Activated naive CD4-positive, alpha-beta T cell treated with anti-CD3 and anti-CD28 coated beads, Interleukin-2, amount 10 ng/mL, durations not matched to agents 7 days and 5 days (primary cell): ENCODE data around the gene KRTAP10-1.

Experiments
- CTCF ChIA-PET: fragments of 350-600 bp; sonication (Branson Sonifier 250); formaldehyde crosslinking; loops from one replicate; lab custom pipeline; 2021; ENCODE audit warnings: antibody characterized with exemption; lab: Charles Lee
- DNase-seq: peaks from one replicate; pipeline ENCODE4 v3.0.0-alpha.2; 2020
- H3K27ac Mint-ChIP-seq: one replicate; pipeline ENCODE4 v1.8.0; 2021; ENCODE audit warnings: mild to moderate bottlenecking, moderate library complexity, mixed read lengths
- H3K27me3 Mint-ChIP-seq: one replicate; pipeline ENCODE4 v1.8.0; 2021; ENCODE audit warnings: mild to moderate bottlenecking, mixed read lengths
- H3K36me3 Mint-ChIP-seq: one replicate; pipeline ENCODE4 v1.8.0; 2021; ENCODE audit warnings: mixed read lengths
- H3K4me1 Mint-ChIP-seq: one replicate; pipeline ENCODE4 v1.8.0; 2021; ENCODE audit warnings: mixed read lengths
- H3K4me3 Mint-ChIP-seq: one replicate; pipeline ENCODE4 v1.8.0; 2021; ENCODE audit warnings: mild to moderate bottlenecking, moderate library complexity, mixed read lengths
- H3K9me3 Mint-ChIP-seq: one replicate; pipeline ENCODE4 v1.8.0; 2021; ENCODE audit warnings: mixed read lengths

The KRTAP10-1 gene

DNA sequence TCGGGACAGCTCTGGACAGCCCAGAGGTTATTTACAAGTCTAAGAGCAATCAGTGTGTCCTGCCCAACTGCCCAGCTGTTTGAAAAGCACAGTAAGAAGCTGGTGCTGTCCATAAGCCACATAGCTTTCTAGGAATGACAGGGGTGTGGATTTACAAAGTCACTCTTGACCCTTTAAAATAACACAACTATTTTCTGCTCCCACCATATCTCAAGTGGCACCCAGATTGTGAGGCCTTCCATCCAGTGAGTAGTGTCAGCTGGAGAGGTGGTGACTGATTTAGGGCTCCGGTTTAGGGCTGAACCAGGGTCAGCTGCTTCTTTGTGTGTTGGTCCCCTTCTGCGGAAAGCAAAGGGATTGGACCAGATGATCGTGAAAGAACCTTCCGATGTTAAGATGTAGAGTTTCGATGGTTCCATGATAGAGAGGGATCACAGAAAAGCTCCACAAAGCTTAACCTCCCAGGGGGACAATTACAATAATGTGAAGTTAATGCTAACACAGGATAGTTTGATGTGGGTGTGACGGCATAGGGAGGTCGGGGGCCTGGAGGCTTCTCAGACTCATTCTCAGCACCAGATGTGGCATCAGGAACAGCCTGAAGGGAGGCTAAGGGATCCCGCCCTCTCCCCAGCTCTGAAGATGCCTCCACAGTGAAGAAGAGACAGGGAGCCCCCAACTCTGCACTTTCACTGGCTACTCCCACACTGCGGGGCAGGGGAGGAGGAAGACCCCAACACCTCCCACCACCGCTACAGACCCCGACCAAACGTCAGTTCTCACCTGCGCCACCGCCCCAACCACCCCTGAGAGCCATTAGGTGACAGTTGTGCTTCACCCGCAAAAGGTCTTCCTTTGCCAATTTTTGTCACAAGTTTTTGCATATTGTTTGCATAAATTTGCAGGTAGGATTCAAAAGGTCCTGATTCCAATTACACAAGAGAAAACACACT, 44.1 kb downstream of the KRTAP10-1 start:
- H3K27ac Mint-ChIP-seq: no peak overlapping the region
- H3K36me3 Mint-ChIP-seq: peaks cover 14% of the 10 kb centered on the region
- no peak for DNase-seq
- peaks cover 56% of the 10 kb centered on the region for H3K27me3 Mint-ChIP-seq
- no peak overlapping the region for H3K4me3 Mint-ChIP-seq
- peaks cover 20% of the 10 kb centered on the region for H3K9me3 Mint-ChIP-seq
- CTCF ChIA-PET: interaction anchor here (1.1 to 1.3 kb wide), 3 partner anchors 14 to 298 kb away, joined by 4 read pairs; no protein-coding TSS in a partner anchor
- H3K4me1 Mint-ChIP-seq: peaks cover 12% of the 10 kb centered on the region

DNA sequence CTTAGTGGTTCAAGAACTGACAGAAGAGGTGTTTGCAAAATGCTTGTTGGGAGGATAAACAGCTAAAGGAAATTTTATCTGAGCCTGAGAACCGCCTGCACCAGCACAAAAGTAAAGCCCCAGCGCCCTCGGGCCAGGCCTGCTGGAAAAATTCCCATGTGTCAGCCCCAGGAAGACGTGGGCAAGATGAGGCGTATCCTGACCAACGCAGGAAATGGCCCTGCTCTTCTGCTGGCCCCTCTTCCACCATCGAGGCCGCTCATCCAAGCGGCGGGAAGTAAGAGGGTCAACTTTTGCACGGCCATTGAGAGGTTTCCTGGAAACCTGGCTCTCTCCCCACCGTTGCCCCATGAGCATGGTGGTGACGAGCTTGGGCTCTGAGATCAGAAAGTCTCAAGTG, 45.0 kb downstream of the KRTAP10-1 start:
- Mint-ChIP-seq H3K27me3 (peaks cover 61% of the 10 kb centered on the region), H3K9me3 (peaks cover 20% of the 10 kb centered on the region)

DNA sequence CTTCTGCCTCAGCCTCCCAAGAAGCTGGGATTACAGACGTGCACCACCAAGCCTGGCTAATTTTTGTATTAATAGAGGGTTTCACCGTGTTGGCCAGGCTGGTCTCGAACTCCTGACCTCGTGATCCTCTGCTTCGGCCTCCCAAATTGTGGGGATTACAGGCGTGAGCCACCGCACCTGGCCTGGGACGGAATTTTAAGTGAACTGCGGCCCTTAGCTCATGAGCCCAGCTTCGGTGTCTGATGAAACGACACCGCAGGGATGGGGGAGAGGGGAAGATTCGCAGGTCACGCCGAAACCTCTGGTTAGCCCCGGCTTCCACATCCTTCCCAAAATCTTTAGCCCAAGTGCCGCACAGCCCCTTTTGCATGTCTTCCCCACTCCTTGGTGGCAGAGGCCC, 45.6 kb downstream of the KRTAP10-1 start:
- DNase-seq: no peak
- CTCF ChIA-PET: interaction anchor here (0.5 to 0.6 kb wide), 2 partner anchors 9 to 1931 kb away, joined by 3 read pairs; no protein-coding TSS in a partner anchor
- H3K4me3 Mint-ChIP-seq: no peak overlapping the region
- H3K9me3 Mint-ChIP-seq: peaks cover 20% of the 10 kb centered on the region
- H3K36me3 Mint-ChIP-seq: peaks cover 14% of the 10 kb centered on the region
- peaks cover 61% of the 10 kb centered on the region for H3K27me3 Mint-ChIP-seq
- no peak overlapping the region for H3K27ac Mint-ChIP-seq
- H3K4me1 Mint-ChIP-seq: peaks cover 12% of the 10 kb centered on the region

More for the DNA sequence above, 45.0 kb downstream of the KRTAP10-1 start:
- no peak overlapping the region for H3K4me3 Mint-ChIP-seq
- no peak for DNase-seq
- no peak overlapping the region for H3K27ac Mint-ChIP-seq
- CTCF ChIA-PET: interaction anchor here (0.5 to 1.1 kb wide), 2 partner anchors 15 to 1931 kb away, joined by 3 to 4 read pairs; no protein-coding TSS in a partner anchor
- H3K36me3 Mint-ChIP-seq: peaks cover 14% of the 10 kb centered on the region
- peaks cover 12% of the 10 kb centered on the region for H3K4me1 Mint-ChIP-seq

DNA sequence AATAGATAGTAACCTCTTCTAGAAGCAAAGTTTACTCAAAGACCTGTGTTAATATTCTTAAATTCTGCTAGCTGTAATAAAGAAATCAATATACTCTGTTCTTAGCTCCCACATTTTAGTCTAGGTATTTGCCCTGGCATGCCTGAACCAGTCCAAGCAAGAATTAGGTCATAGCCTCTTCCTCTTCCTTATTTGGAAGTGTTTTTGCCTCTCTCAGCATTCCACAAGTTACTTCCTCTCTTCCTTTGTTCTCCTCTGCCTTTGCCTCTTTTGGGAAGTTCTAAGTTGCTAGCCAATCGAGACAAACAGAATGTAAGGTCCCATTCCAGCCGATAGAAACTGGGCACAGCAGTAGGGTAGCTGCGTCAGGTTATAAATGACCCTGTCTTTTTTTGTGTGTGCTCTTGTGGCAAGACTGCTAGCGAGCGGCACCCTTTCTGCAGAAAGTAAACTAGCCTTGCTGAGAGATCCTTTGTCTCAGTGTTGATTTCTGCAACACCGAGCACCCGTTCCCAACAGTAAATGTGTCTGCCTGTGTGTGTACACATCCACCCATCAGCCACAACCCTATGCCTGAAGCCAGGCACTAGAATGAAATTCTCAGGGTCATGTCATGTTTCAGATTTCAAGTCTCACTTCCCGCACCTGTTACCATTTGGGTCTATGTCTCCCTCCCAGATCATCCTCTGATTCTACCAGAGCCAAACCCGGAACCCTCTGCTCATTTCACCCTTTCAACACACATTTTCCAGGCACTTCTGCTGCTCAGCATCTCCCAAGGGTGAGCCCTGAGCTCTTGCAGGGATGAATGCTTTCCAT, 47.2 kb downstream of the KRTAP10-1 start:
- no peak for DNase-seq
- H3K9me3 Mint-ChIP-seq: peaks cover 21% of the 10 kb centered on the region
- H3K36me3 Mint-ChIP-seq: peaks cover 14% of the 10 kb centered on the region
- CTCF ChIA-PET: no interaction called here
- no peak overlapping the region for H3K4me3 Mint-ChIP-seq
- peaks cover 12% of the 10 kb centered on the region for H3K4me1 Mint-ChIP-seq
- H3K27me3 Mint-ChIP-seq: peaks cover 63% of the 10 kb centered on the region
- no peak overlapping the region for H3K27ac Mint-ChIP-seq

DNA sequence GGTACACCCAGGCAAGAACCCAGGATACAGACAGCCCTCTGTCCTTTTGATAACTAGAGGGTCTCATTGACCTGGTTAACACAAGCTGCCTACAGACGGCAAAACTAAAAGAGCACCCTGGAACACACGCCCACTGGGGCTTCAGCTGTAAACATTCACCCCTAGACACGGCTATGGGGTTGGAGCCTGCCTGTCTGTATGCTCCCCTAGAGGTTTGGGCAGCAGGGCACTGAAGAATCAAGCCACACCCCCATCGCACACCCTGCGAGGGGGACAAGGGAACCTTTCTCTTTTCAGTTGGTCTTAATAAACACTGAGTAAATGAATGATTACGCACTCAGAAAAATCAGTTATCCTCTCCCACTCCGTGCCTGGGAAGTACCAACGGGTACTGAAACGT, 49.2 kb downstream of the KRTAP10-1 start:
- peaks cover 11% of the 10 kb centered on the region for H3K4me1 Mint-ChIP-seq
- peaks cover 23% of the 10 kb centered on the region for H3K9me3 Mint-ChIP-seq
- peaks cover 49% of the 10 kb centered on the region for H3K27me3 Mint-ChIP-seq
- no peak for DNase-seq
- CTCF ChIA-PET: interaction anchor here (1.6 kb wide), 1 partner anchor 11 kb away, joined by 4 read pairs; no protein-coding TSS in a partner anchor
- H3K36me3 Mint-ChIP-seq: peaks cover 14% of the 10 kb centered on the region
- H3K27ac Mint-ChIP-seq: no peak overlapping the region
- H3K4me3 Mint-ChIP-seq: no peak overlapping the region

DNA sequence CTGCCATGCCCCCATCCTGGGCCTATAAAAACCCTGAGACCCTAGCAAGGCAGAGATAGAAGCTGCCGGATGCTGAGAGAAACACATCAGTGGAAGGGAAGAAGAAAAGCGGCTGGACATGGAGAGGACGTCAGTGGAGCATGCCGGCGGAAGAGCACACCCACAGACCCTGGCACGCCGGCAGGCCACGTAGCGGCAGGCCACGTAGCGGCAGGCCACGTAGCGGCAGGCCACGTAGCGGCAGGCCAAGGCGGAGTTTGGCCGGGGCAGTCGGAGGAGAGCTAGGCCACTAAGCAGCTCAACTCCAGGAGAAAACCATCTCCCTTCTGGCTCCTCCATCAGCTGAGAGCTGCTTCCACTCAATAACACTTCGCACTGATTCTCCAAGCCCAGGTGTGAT, 49.6 kb downstream of the KRTAP10-1 start:
- no peak for DNase-seq
- no peak overlapping the region for H3K27ac Mint-ChIP-seq
- peaks cover 23% of the 10 kb centered on the region for H3K9me3 Mint-ChIP-seq
- H3K4me3 Mint-ChIP-seq: no peak overlapping the region
- H3K36me3 Mint-ChIP-seq: peaks cover 14% of the 10 kb centered on the region
- H3K4me1 Mint-ChIP-seq: peaks cover 11% of the 10 kb centered on the region
- CTCF ChIA-PET: interaction anchor here (1.2 to 1.6 kb wide), 3 partner anchors 12 to 406 kb away, joined by 3 to 4 read pairs (median 4); no protein-coding TSS in a partner anchor
- peaks cover 49% of the 10 kb centered on the region for H3K27me3 Mint-ChIP-seq

DNA sequence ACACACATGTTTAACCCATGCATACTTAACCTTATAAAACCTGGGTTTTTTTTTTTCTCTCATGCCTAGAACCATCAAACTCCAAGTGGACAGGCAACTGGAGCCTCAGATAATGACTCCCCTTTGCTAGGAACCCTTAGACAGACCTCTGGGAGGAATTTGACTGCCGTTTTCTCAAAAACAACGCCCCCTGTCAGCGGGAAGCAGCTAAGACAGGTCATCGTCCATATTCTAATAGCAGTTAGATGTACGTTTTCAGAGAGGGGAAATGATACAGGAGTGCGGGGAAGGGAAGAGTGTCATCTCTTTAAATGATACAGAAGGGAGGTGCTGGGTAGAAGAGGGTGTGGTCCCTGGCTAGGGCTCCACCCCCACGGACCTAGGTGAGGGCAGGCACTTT, 50.0 kb downstream of the KRTAP10-1 start:
- Mint-ChIP-seq H3K4me3 (no peak overlapping the region), H3K27ac (no peak overlapping the region), H3K9me3 (peaks cover 23% of the 10 kb centered on the region), H3K36me3 (peaks cover 14% of the 10 kb centered on the region), H3K4me1 (peaks cover 11% of the 10 kb centered on the region), H3K27me3 (peaks cover 49% of the 10 kb centered on the region)
- CTCF ChIA-PET: interaction anchor here (0.7 to 1.6 kb wide), 4 partner anchors 12 to 761 kb away, joined by 3 to 4 read pairs (median 4); no protein-coding TSS in a partner anchor
- no peak for DNase-seq
